Putamen (tissue), 1 donor: ENCODE results near the gene ZMYND11.

Experiments
- DNase-seq: peaks from one replicate; pipeline ENCODE4 v3.0.0-alpha.2; 2016; ENCODE audit warnings: low spot score

Gene ZMYND11

DNA sequence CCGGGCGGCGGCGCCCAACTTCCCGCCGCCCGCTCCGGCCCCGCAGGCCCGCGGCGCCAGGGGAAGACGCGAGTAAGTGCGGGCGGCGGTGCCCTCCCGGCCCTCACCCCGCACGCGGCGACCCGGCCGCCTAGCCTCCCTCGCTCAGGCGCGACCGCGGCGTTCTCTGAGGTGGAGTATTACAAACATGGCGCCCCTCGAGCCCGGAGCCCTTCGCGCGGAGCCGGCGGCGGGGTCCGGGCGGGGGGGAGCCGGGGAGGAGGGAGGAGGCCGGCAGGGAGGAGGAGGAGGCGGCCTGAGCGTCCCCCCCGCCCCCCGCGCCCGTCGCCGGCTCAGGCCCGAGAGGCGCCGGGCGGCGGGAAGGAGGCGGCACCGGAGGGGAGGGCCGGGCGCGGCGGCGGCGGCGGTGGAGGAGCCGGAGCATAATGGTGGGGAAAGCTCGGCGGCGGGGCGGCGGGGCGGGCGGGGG, at the start of gene ZMYND11:
ZMYND11 (plus strand) TSS at position 324 of the 469 bp plus-strand sequence. CDS start 44,558 bp downstream, outside the sequence.
- peak; percentile 68 for DNase-seq

DNA sequence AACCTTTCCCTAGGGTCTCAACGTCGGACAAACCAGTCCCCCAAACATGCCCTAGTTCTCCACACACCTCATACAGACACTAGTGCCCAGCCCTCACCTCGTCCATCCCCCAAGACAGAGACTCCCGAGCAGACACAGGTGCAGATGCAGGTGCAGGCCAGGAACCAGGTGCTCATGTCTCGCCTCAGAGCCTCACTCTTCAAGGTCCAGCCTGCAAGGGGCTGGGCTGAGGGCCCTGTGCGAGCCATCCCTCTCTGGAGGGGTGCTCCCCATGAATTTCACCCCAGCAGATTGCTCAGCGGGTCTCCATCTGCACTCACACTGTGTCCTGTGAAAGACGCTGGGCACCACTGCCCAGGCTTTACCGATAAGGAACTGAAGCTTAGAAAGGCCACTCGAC, 49.2 kb upstream of the ZMYND11 start:
- DNase-seq = no peak

DNA sequence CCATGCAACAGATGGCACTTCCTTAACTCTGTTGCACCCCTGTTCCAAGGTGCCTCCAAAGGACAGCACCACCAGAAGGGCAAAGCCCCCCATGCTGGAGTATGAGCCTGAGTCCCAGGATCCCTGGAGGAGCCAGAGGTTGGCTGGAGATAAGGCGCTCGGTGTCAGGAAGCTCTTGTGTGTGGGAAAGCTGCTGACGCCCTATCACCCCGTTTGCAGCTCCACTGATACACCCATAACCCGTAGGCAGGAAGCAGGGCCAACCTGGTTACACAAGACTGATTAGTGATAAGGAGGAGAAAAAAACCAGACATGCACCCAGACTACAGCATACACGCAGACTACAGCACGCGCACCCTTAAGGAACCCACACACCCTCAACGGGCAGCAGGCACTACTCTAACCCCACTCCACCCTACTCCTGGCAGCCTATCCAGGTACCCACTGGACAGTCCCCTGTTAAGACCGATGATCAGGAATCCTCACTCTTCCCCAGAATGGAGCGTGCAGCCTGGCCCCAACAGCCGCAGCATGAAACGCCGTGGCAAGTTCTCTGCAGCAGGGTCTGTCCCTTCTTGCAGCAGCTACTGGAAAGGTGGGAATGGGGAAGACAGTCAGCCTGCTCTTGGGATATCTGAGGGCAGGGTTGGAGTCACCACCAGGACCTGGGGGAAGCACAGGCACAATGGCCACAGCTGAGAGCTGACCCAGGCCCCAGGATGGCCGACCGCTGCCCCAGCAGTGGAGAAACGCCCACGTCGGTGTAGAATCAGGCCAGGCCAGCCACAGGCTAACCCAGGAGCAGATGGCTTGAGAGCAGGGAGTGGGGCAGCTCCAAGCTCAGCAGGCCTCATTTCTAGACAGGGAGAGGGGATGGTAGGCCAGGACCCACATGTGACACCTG, 47.8 kb upstream of the ZMYND11 start:
- DNase-seq = no peak

DNA sequence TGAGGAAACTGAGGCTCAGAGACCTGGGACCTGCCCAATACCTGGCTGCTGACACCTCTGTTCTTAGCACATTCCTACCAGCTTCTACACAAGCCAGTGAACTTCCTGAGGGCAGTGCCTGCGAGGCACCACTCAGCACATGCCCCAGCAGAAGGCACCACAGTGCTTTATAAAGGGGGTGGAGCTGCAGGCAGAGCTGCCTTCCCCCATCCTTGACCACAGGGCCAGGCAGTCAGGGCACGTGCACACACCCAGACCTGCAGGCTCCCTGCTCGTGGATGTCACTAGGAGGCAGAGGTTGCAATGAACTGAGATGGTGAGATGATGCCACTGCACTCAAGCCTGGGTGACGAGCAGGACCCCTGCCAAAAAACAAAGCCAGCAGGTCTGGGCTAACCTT, 47.0 kb upstream of the ZMYND11 start:
- DNase-seq = no peak

DNA sequence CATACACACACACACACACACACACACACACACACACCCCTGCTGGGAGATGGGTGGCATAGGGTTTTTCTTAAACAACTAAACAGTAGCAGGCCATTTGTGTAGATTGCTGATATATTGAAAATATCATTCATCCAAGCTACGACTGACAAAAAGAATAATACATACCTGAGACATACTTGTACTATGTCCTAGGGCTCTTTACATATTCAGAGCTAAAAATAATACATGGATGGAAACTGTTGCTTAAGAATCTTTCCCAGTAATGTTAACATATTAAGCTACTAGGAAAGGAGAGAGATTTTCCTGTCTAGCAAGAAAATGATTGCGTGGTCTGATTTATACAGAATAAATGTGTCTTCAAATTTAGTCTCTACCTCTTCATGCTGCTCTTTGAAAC, 46.0 kb upstream of the ZMYND11 start:
- DNase-seq = no peak

DNA sequence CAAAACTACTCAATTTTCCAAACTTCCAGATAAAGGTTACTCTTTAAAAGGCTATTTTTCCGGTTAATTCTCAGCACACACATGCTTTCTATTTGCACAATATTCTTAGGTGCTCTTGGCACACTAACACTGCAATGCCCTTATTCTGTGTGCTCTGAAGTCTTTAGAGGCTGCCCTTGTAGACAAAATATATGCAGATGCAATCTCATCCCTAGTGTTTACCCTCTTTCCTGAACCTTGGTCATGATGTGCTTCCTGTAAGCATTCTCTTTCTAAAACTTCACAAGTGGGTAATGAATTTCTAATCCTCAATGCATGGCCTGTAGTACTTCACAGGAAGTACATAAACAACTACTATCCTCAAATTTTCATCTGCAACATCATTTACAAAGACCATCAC, 45.1 kb upstream of the ZMYND11 start:
- DNase-seq = no peak

DNA sequence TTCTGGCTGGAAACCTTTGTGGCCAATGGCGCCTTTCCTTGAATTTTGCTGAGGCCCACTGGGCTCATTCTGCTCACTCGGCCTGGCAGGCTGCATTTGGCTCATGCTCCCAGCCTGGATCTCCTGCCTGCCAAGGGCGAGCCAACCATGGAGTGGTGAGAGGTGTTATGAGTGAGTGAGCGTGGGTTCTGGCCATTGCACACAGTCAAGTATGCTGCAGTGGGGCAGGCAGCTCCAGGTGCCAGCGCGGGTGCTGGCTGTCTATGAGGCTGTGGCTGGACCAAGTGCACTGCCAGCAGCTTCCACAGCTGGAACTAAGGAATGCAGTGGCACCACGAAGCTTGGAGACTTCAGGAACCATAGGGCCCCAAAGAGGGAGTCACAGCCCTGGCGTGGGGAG, 43.9 kb upstream of the ZMYND11 start:
- no peak for DNase-seq

DNA sequence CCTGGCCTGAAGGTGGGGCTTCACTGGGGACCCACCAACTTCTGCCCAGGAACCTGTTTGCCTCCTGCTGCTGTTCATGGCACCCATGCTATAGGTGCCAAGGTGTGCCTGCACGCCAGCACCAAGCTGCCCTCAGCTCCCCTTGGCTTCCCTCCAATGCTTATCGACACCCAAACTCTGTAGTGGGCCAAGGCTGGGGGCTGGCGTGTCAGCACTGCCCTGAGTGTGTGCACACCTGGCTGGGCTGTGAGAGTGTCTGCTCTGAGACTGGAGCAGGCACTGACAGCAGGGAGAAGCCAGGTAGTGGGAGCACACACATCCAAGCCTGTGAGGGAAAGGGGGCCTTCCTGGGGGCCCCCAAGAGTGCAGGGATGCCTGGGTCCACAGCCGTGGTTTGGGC, 43.1 kb upstream of the ZMYND11 start:
- no peak for DNase-seq

DNA sequence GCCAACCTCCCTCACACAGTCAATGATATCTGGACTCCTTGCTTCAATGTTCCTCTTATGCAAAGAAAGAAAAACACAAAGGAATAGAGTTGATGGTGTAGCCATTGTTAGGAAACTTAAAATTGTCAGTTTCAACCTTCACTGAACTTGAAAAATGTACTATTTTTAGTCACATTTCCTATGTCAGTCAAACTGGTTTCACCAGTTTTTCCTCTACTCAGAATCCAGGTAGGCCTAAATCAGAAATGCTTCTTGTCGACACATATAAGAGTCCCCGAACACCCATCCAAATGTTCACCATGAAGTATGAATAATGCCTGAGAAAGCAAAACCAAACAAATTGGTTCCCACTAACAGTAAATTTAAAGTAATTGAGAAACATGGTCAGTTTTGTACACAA, 42.4 kb upstream of the ZMYND11 start:
- no peak for DNase-seq

DNA sequence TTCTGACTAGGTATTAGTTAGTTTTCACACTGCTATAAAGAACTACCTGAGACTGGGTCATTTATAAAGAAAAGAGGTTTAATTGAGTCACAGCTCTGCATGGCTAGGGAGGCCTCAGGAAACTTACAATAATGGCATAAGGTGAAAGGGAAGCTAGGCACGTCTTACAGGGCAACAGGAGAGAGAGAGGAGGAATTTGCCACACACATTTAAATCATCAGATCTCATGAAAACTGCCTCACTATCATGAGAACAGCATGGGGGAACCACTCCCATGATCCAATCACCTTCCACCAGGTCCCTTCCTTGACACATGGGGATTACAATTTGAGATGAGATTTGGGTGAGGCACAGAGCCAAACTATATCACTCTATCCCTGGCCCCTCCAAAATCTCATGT, 40.6 kb upstream of the ZMYND11 start:
- no peak for DNase-seq

DNA sequence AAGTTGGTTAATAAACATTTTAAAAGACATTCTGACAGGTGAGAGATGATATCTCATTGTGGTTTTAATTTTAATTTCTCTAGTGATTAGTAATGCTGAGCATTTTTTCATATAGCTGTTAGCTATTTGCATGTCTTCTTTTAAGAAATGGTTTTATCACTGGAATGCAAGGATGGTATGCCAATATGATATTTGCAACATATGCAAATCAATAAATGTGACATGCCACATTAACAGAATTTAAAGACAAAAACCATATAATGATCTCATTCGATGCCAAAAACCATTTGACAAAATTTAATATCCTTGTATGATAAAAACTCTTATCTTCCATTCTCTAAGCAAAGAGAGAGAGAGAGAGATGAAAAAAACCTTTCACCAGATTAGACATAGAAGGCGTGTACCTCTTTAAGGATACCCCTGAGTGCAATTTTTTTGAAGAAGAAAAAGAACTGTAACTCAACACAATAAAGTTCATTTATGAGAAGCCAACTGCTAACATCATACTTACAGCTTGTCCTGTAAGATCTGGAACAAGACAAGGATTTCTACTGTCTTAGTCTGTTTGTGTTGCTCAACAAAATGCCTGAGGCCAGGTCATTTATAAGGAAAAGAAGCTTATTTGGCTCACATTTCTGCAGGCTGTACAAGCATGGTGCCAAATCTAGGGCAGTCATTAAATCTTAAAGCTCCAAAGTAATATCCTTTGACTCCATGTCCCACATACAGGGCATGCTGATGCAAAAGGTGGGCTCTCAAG, 39.7 kb upstream of the ZMYND11 start:
- DNase-seq = no peak

DNA sequence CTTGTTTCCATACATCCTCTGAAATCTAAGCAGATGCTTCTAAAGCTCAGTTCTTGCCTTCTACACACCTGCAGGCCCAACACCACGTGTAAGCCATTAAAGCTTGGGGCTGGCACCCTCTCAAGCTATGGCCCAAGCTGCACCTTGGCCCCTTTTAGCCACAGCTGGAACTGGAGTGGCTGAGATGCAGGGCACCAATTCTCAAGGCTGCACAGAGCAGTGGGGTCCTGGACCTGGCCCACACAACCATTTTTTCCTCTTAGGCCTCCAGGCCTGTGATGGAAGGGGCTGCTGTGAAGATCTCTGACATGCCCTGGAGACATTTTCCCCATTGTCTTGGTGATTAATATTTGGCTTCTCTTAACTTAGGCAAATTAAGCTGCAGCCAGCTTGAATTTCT, 38.8 kb upstream of the ZMYND11 start:
- no peak for DNase-seq

DNA sequence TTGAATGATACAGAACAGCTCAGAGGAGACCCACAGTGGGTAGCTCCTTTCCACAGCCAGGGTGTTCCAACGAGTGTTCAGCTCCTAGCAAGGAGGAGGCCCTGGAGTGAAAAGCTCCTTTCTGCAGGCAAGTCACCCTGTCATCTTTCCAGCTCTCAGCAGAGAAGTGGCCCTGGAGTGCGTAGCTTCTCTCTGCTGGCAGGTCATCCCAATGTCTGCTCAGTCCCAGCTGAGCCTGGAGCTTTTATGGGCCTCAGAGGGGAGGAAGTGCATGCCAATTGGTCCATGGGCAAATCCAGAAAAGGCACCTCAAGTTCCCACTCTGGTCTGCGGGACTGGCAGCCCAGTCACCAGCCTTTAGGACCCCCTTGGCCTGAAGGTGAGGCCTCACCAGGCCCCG, 30.8 kb upstream of the ZMYND11 start:
- no peak for DNase-seq

DNA sequence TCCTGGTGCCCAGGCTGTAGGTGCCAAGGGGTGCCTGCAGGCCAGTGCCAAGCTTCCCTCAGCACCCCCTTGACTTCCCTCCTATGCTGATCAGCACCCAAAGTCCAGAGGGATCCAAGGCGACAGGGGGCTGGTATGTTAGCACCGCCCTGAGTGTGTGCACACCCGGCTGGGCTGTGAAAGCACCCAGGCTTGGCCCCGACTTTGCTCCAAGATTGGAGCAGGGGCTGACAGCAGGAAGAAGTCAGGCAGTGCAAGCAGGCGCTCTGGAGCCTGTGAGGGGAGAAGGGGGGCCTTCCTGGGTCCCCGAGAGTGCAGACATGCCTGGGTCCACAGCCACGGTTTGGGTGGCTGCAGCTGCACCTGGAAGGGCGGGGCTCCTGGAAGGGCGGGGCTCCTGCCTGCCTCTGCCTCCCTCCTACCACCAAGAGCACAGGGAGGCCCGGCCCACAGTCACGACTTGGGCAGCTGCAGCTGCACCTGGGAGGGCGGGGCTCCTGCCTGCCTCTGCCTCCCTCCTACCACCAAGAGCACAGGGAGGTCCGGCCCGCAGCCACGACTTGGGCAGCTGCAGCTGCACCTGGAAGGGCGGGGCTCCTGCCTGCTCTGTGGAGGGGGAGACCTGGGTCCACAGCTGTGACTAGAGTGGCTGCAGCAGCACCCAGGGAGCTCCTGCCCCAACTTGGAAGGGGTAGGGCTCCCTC, 30.2 kb upstream of the ZMYND11 start:
- no peak for DNase-seq

DNA sequence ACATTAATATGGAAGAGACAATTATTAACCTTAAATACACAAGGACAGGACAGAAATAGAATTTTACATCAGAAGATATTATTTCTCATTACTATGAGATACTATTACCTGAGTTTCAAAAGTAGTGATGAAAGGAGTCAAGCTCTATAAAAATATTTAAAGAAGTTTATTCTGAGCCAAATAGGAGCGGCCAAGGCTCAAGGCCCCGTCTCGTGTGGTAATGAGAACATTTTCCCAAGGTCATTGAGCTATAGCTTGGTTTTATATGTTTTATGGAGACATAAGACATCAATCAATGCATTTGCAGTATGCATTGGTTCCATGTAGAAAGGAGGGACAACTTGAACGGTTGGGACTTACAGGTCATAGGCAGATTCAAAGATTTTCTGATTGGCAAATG, 29.4 kb upstream of the ZMYND11 start:
- DNase-seq = no peak

DNA sequence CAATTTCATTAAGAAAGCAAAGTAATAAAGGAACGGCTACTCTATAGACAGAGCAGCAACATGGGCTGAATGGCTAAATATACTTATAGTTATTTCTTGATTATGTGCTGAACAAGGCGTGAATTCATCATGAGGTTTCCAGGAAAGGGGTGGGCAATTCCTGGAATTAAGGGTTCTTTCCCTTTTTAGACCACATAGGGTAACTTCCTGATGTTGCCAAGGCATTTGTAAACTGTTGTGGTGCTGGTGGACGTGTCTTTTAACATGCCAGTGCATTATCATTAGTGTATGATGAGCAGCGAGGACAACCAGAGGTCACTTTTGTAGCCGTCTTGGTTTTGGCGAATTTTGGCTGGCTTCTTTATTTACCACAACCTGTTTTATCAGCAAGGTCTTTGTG, 28.5 kb upstream of the ZMYND11 start:
- DNase-seq = no peak

DNA sequence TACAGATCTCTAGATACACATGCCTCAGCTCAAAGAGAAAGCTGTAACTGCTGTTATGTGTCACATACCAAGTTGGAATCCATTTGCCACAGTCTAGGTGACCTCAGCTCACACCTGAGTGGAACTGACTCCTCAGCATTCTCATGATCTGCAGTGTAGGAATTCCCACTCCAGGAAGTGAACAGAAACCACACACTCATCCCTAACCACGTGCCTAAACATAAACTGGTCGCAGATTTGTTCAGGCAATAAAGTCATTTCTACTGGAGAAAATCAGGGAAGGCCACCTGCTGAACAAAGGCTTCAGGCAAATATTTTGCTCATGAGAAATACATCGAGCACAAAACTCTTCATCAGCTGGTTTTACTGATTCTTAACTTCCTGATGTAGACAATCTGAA, 23.0 kb upstream of the ZMYND11 start:
- DNase-seq = no peak

DNA sequence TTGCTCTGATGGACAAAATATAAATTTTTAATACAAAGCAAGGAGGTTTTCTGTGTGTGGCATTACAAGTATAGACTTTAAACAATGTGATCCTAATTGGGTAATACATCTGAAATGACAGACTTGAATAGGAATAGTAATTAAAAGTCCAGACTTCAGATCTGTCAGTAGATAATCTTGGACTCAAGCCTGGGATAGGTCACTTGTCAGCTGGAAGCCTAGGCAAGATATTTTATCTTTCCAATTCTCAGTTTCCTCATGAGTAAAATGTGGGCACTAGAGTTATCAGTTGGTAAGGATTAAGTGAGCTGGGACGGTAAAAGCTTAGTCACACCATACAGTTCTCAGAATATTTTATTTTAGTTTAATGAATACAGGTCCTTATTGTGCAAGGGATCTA, 10.4 kb upstream of the ZMYND11 start:
- no peak for DNase-seq

DNA sequence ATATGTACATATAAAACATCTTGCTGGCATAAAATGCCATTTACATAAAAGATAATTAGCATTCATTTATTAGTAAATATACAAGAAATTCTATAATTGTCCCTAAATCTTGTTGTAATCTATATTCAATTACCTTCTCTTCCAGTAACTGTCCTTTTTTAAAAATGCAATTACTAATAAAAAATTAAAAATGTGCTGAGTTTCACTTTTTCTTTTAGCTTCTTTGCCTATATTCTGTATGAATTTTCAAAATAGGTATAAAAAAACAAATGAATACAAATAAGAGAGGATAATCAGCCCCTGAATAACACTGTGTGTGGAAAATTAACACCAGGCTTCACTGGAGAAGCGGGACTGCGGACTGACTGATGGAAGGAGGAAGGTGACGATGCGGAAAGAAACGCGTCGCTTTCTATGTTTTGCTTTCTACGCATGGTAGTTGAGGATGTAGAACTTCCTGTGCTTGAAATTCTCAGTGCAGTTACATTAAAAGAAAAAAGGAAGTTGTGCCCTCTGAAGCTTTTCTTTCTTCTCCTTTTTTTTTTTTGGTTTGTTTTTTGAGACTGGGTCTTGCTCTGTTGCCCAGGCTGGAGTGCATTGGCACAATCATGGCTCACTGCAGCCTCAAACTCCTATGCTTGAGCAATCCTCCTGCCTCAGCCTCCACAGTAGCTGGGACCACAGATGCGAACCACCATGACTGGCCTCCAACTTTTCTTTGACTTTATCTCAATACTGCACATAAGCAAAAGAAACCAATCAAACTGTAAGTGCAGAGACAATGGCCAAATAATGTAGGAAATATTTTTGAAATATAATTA, 7.4 kb upstream of the ZMYND11 start:
- DNase-seq = no peak

DNA sequence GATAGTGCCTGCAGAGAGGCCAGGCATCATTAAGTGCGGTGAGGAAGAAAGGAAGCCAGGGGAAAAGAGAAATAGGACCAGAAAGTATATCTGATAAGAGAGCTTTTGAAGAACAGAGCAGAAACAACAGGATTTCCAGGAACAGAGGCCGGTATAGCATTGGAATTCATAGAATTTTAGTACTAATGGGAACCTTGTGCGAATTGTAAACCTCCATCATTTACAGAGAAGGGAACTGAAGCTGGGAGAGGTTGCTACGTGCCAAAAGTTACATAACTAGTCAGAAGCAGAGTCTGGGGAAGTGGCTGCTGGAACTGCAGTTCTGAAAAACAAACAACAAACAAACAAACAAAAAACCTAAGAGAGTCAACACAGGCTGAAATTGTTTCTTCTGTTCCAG, 5.4 kb upstream of the ZMYND11 start:
- DNase-seq = no peak
